ENCODE measurements around the gene GPM6B. TPM values are rescaled to one million over a fixed set of nuclear protein-coding genes. Genes with fewer than 3 reads are reported as not detected.

GPM6B gene
- total and polyA plus RNA-seq, 10 donors, result 2.0 to 67.1 (median 23.7) TPM

DNA sequence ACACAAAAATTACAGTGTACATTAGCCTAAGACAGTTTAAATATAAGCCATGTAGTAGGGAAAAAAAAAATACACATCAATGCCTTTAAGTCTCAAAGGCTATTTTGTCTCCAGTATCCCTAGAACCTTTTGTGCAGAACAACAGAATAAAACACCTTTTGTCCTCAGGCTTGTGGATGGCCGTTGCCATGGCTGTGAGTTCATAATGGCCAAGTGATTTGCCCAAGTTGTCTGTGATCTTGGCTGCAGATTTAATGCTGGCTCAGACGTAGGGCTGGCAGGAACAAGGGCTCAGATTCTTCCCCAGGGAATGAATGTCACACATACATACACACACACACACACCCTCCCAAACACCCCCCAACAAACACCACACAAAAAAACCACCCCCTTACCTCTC lies 25.3 kb downstream of the GPM6B start:
- WGBS, 5 donors, result 45 to 80% (median 57%) methylated on average over 1 to 2 of the region's 2 CpGs
- H3K27me3 ChIP-seq (replicated peaks in 1 of 7), result peaks cover 0 to 13% (median 0%) of the 10 kb centered on the region in 7 donors
- no peak overlapping the region for H3K4me3 ChIP-seq
- intact Hi-C loops (cut with DNase I; ENCODE audit: low total_unique reads), result no loop called here
- no peaks in the 10 kb centered on the region for H3K36me3 ChIP-seq
- TF ChIP-seq, protein P1, sequence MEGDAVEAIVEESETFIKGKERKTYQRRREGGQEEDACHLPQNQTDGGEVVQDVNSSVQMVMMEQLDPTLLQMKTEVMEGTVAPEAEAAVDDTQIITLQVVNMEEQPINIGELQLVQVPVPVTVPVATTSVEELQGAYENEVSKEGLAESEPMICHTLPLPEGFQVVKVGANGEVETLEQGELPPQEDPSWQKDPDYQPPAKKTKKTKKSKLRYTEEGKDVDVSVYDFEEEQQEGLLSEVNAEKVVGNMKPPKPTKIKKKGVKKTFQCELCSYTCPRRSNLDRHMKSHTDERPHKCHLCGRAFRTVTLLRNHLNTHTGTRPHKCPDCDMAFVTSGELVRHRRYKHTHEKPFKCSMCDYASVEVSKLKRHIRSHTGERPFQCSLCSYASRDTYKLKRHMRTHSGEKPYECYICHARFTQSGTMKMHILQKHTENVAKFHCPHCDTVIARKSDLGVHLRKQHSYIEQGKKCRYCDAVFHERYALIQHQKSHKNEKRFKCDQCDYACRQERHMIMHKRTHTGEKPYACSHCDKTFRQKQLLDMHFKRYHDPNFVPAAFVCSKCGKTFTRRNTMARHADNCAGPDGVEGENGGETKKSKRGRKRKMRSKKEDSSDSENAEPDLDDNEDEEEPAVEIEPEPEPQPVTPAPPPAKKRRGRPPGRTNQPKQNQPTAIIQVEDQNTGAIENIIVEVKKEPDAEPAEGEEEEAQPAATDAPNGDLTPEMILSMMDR (IDR thresholded peaks at IDR 0.05 in 8 of 11, conservative IDR thresholded peaks at IDR 0.05 in 3 of 11), result no peak
- TF ChIP-seq POLR2AphosphoS5 (IDR thresholded peaks at IDR 0.05) (no peak), POLR2A (IDR thresholded peaks at IDR 0.05) (no peak)
- H3K4me1 ChIP-seq, result no peaks in the 10 kb centered on the region
- no peak for DNase-seq
- no peaks in the 10 kb centered on the region for H3K9me3 ChIP-seq
- peak overlapping the region in 1 of 8 donors; percentile 21 for H3K27ac ChIP-seq

DNA sequence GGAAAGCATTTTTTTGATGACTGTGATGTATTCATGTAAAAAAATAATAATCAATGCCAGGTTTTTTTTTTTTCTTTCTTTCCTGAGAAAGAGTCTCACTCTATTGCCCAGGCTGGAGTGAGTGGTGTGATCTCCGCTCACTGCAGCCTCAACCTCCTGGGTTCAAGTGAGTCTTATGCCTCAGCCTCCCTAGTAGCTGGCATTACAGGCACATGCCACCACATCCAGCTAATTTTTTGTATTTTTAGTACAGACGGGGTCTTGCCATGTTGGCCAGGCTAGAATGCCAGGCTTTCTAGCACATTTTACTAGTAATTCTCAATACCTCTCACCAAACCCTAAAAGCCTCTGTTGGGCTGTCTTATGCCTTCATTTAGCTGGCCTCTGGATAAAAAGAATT lies 25.7 kb downstream of the GPM6B start:
- no peaks in the 10 kb centered on the region for H3K36me3 ChIP-seq
- TF ChIP-seq POLR2A (IDR thresholded peaks at IDR 0.05), result no peak
- TF ChIP-seq, protein P1 (IDR thresholded peaks at IDR 0.05 in 8 of 11, conservative IDR thresholded peaks at IDR 0.05 in 3 of 11), result no peak
- no peak for TF ChIP-seq POLR2AphosphoS5 (IDR thresholded peaks at IDR 0.05)
- H3K27me3 ChIP-seq (replicated peaks in 1 of 7), result peaks cover 0 to 13% (median 0%) of the 10 kb centered on the region in 7 donors
- intact Hi-C loops (cut with DNase I; ENCODE audit: low total_unique reads), result no loop called here
- DNase-seq, result no peak
- H3K4me1 ChIP-seq, result no peaks in the 10 kb centered on the region
- no peak overlapping the region for H3K4me3 ChIP-seq
- H3K9me3 ChIP-seq, result no peaks in the 10 kb centered on the region
- 85 to 94% (median 91%) methylated on average over 2 of the region's 2 CpGs for WGBS, 5 donors
- peak overlapping the region in 2 of 8 donors; percentile 18 to 21 for H3K27ac ChIP-seq

DNA sequence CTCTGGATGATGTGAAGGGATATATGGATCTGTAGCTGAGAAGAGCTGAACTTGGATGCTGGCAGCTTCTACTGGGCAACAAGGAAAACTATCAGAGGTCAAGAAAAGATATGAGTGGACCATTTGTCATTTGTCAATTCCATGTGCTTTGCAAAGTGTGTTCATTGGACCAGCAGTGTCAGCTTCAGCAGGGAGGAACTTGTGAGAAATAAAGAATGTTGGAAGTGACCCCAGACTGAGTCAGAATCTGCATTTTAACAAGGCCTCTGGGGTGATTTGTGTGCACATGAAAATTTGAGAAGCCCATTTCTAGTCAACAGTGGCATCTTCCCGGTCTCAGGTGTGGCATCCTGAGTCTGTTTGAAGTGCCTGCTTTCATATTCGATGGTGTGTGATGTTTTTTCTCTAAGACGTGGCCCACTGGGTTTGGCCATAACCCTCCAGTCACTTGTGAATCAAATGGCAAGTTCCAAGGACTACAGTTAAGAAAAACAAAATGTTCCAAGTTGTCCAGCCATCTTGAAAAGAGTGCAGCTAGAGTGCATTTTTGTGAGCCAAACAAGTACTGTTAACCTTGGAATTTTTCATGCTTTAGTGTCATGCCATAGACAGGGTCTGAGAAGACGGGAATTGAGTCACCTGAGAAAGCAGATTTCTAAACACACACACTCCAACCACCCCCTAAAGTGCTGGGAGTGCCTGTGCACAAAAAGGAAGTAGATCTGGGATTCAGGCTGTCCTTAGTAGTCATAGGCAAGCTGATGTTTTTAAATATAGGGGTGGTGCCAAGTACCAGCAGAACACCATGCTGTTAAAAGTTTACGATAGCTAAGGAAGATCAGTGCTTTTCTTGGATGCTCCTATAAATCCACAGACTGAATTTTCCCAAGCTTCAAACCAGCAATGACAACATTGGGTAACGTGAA lies 26.4 kb downstream of the GPM6B start:
- intact Hi-C loops (cut with DNase I; ENCODE audit: low total_unique reads), result no loop called here

More for the DNA sequence above, 26.4 kb downstream of the GPM6B start:
- no peak for DNase-seq
- H3K9me3 ChIP-seq, result no peaks in the 10 kb centered on the region
- H3K36me3 ChIP-seq, result no peaks in the 10 kb centered on the region
- no peaks in the 10 kb centered on the region for H3K4me1 ChIP-seq
- H3K27me3 ChIP-seq (replicated peaks in 1 of 7), result peaks cover 0 to 13% (median 0%) of the 10 kb centered on the region in 7 donors
- H3K4me3 ChIP-seq, result no peak overlapping the region
- TF ChIP-seq POLR2A (IDR thresholded peaks at IDR 0.05) (no peak), POLR2AphosphoS5 (IDR thresholded peaks at IDR 0.05) (no peak)
- TF ChIP-seq, protein P1 (IDR thresholded peaks at IDR 0.05 in 8 of 11, conservative IDR thresholded peaks at IDR 0.05 in 3 of 11), result no peak
- 53 to 78% (median 71%) methylated on average over 6 of the region's 6 CpGs for WGBS, 5 donors
- H3K27ac ChIP-seq, result peak overlapping the region in 2 of 8 donors; percentile 18 to 21
